MM.1S (cell line): ENCODE results near the gene IFITM10.

Source experiments
- DNase-seq: peaks from one replicate; pipeline ENCODE4 v3.0.0-alpha.2; 2015
- H2AFZ ChIP-seq: fragments of 300-600 bp; sonication (generic); 2 replicates; pipeline ENCODE4 v1.6.0; 2016; ENCODE audit warnings: antibody characterized with exemption, low read length
- H3F3A ChIP-seq: fragments of 300-600 bp; sonication (generic); 2 replicates; pipeline ENCODE4 v1.6.1; 2016; ENCODE audit warnings: mild to moderate bottlenecking, antibody characterized with exemption, low read length, moderate library complexity, mixed read lengths; ENCODE audit not compliant: insufficient read depth
- H3K27ac ChIP-seq: fragments of 300-600 bp; sonication (generic); 2 replicates; pipeline ENCODE4 v1.5.1; 2016; ENCODE audit warnings: mild to moderate bottlenecking, low read length
- H3K27me3 ChIP-seq: fragments of 300-600 bp; sonication (generic); replicated peaks from 2 replicates; pipeline ENCODE4 v1.6.0; 2016; ENCODE audit warnings: low read length; ENCODE audit not compliant: insufficient read depth
- H3K36me3 ChIP-seq: fragments of 300-600 bp; sonication (generic); replicated peaks from 2 replicates; pipeline ENCODE4 v1.6.1; 2016; ENCODE audit warnings: mild to moderate bottlenecking, low read length, mixed read lengths; ENCODE audit not compliant: insufficient read depth
- H3K4me1 ChIP-seq: fragments of 300-600 bp; sonication (generic); 2 replicates; pipeline ENCODE4 v1.6.1; 2016; ENCODE audit warnings: low read length, mixed read lengths
- H3K4me2 ChIP-seq: fragments of 300-600 bp; sonication (generic); 2 replicates; pipeline ENCODE4 v1.6.0; 2016; ENCODE audit warnings: low read depth, low read length
- H3K4me3 ChIP-seq: fragments of 300-600 bp; sonication (generic); 2 replicates; pipeline ENCODE4 v1.5.1; 2016; ENCODE audit warnings: low read length, mixed read lengths
- H3K79me2 ChIP-seq: fragments of 300-600 bp; sonication (generic); 2 replicates; pipeline ENCODE4 v1.6.1; 2016; ENCODE audit warnings: mixed run types, low read length, mixed read lengths
- H3K9ac ChIP-seq: fragments of 300-600 bp; sonication (generic); 2 replicates; pipeline ENCODE4 v1.6.1; 2016; ENCODE audit warnings: low read length, mixed read lengths
- H3K9me2 ChIP-seq: fragments of 300-600 bp; sonication (generic); replicated peaks from 2 replicates; pipeline ENCODE4 v1.6.1; 2016; ENCODE audit warnings: mild to moderate bottlenecking, low read length, mixed read lengths; ENCODE audit not compliant: insufficient read depth
- H3K9me3 ChIP-seq: fragments of 300-600 bp; sonication (generic); replicated peaks from 2 replicates; pipeline ENCODE4 v1.6.1; 2016; ENCODE audit warnings: mild to moderate bottlenecking, low read length, mixed read lengths; ENCODE audit not compliant: insufficient read depth
- H4K20me1 ChIP-seq: fragments of 300-600 bp; sonication (generic); 2 replicates; pipeline ENCODE4 v1.6.1; 2016; ENCODE audit warnings: mild to moderate bottlenecking, low read length, moderate library complexity, mixed read lengths; ENCODE audit not compliant: insufficient read depth
- CTCF ChIP-seq: fragments of 300-600 bp; sonication (generic); IDR thresholded peaks from 2 replicates; pipeline ENCODE4 v1.5.1; 2016; ENCODE audit warnings: antibody characterized with exemption, low read length, mixed read lengths
- EZH2 ChIP-seq: fragments of 300-600 bp; sonication (generic); optimal IDR thresholded peaks from 2 replicates; pipeline ENCODE3; 2017; ENCODE audit warnings: low read depth, mild to moderate bottlenecking, antibody characterized with exemption, low read length, mixed read lengths
- EZH2phosphoT487 ChIP-seq: fragments of 300-600 bp; sonication (generic); IDR thresholded peaks from 2 replicates; pipeline ENCODE4 v1.6.1; 2018; ENCODE audit warnings: antibody characterized with exemption, low read length

The IFITM10 gene

GRCh38 chr11:1694064-1694845 lies 56.1 kb downstream of the IFITM10 start:
- no peaks in the 10 kb centered on the region for H3F3A ChIP-seq
- peak overlapping the region; percentile 77 for H2AFZ ChIP-seq
- H3K79me2 ChIP-seq, result no peaks in the 10 kb centered on the region
- no peaks in the 10 kb centered on the region for H3K9me3 ChIP-seq
- no peaks in the 10 kb centered on the region for H3K36me3 ChIP-seq
- H3K27me3 ChIP-seq, result peaks cover 80% of the 10 kb centered on the region
- H3K4me1 ChIP-seq, result peaks cover 4% of the 10 kb centered on the region; the same call in 1 of the 2 replicates
- no peak overlapping the region for H3K27ac ChIP-seq
- no peak overlapping the region for H3K4me3 ChIP-seq
- peak overlapping the region; percentile 85 for H3K4me2 ChIP-seq
- H4K20me1 ChIP-seq, result no peaks in the 10 kb centered on the region
- TF ChIP-seq EZH2phosphoT487 (no peak), EZH2 (no peak), CTCF (peak; percentile 83)
- H3K9ac ChIP-seq, result no peak overlapping the region
- DNase-seq, result peak; percentile 81
- H3K9me2 ChIP-seq, result no peaks in the 10 kb centered on the region

- Histone ChIP-seq H3K4me3 (peak overlapping the region; percentile 54), H3K27ac (no peak overlapping the region), H3K9me3 (no peaks in the 10 kb centered on the region)
Measured at GRCh38 chr11:1693327-1694063, 56.9 kb downstream of the IFITM10 start.

GRCh38 chr11:1692708-1693326 lies 57.6 kb downstream of the IFITM10 start:
- H3K4me2 ChIP-seq, result peak overlapping the region; percentile 85; the same call in 1 of the 2 replicates
- H3K27me3 ChIP-seq, result peaks cover 75% of the 10 kb centered on the region
- H3K4me3 ChIP-seq, result peak overlapping the region; percentile 54; the same call in 1 of the 2 replicates
- H3K4me1 ChIP-seq, result peaks cover 4% of the 10 kb centered on the region; the same call in 1 of the 2 replicates
- no peaks in the 10 kb centered on the region for H3K9me2 ChIP-seq
- H3K9ac ChIP-seq, result no peak overlapping the region
- H3K9me3 ChIP-seq, result no peaks in the 10 kb centered on the region
- H4K20me1 ChIP-seq, result no peaks in the 10 kb centered on the region
- TF ChIP-seq EZH2, result no peak
- no peak for TF ChIP-seq EZH2phosphoT487
- no peak for TF ChIP-seq CTCF
- no peak overlapping the region for H3K27ac ChIP-seq
- no peak for DNase-seq
- no peaks in the 10 kb centered on the region for H3F3A ChIP-seq
- no peaks in the 10 kb centered on the region for H3K79me2 ChIP-seq
- H2AFZ ChIP-seq, result peak overlapping the region; percentile 77; the same call in 1 of the 2 replicates
- no peaks in the 10 kb centered on the region for H3K36me3 ChIP-seq

More at GRCh38 chr11:1693327-1694063, 56.9 kb downstream of the IFITM10 start:
- H3K79me2 ChIP-seq, result no peaks in the 10 kb centered on the region
- H3F3A ChIP-seq, result no peaks in the 10 kb centered on the region
- TF ChIP-seq CTCF (peak; percentile 86), EZH2 (no peak)
- H3K27me3 ChIP-seq, result peaks cover 78% of the 10 kb centered on the region
- H3K4me2 ChIP-seq, result peak overlapping the region; percentile 85
- peak; percentile 52 for DNase-seq
- H3K36me3 ChIP-seq, result no peaks in the 10 kb centered on the region
- peak overlapping the region; percentile 10; the same call in 1 of the 2 replicates for H3K9ac ChIP-seq
- H4K20me1 ChIP-seq, result no peaks in the 10 kb centered on the region
- peaks cover 4% of the 10 kb centered on the region; the same call in 1 of the 2 replicates for H3K4me1 ChIP-seq
- peak overlapping the region; percentile 77 for H2AFZ ChIP-seq
- no peaks in the 10 kb centered on the region for H3K9me2 ChIP-seq
